HG02642 (cell line): Measurements from ENCODE around the gene PGRMC2.

Experiments
- ATAC-seq: cut with Tn5 transposase; IDR thresholded peaks from one replicate; pipeline ENCODE4 v1.9.1; 2021; ENCODE audit warnings: mild to moderate bottlenecking; ENCODE audit not compliant: unreplicated experiment, poor library complexity

The PGRMC2 gene, protein sequence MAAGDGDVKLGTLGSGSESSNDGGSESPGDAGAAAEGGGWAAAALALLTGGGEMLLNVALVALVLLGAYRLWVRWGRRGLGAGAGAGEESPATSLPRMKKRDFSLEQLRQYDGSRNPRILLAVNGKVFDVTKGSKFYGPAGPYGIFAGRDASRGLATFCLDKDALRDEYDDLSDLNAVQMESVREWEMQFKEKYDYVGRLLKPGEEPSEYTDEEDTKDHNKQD

DNA sequence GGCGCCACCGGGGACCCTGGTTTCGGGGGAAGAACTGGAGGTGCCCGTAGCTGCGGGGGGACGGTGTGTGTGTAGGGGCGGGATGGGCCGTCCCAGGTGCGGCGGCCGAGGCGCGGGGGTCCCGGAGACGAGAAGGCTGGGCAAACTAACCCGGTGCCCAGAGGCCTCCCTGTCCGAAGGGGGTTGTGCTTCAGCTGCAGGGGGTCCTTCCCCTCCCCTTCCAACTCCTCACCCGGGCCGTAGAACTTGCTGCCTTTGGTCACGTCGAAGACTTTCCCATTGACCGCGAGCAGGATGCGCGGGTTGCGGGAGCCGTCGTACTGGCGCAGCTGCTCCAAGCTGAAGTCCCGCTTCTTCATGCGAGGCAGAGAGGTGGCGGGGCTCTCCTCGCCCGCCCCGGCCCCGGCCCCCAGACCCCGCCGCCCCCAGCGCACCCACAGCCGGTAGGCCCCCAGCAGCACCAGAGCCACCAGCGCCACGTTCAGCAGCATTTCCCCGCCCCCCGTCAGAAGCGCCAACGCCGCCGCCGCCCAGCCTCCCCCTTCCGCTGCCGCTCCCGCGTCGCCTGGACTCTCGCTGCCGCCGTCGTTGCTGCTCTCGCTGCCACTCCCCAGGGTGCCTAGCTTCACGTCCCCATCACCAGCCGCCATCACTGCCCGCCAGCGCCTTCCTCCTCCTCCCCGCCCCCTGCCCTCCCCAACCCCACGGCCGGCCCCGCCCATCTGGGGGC, at the start of gene PGRMC2:
Gene PGRMC2, minus strand, starts transcription at position 673 of the 730 bp plus-strand sequence. Its CDS starts 23 bp downstream, at position 650.
- ATAC-seq: peak; percentile 1

DNA sequence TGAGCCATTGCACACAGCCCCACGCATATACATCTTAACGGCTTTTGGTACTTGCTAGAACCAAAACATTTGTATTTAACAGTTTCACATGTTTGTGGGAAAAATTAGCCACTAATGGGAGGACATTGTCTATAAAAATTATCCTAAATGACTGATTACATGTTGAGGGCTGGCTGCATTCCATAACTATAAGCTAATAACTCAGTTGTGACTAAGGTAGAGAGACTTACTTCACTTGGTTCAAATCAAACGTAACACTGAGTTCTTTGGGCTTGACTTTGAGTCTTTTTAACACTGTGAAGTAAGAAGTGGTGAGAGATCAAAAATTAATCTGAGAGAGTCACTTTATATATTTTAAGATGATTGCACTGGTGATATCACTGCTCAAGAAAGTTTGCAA, 47.9 kb upstream of the PGRMC2 start:
- no peak for ATAC-seq

- ATAC-seq: no peak
Observed at GRCh38 chr4:128334256-128334655, 46.6 kb upstream of the PGRMC2 start.

GRCh38 chr4:128333309-128334018, 45.9 kb upstream of the PGRMC2 start:
- ATAC-seq: no peak

DNA sequence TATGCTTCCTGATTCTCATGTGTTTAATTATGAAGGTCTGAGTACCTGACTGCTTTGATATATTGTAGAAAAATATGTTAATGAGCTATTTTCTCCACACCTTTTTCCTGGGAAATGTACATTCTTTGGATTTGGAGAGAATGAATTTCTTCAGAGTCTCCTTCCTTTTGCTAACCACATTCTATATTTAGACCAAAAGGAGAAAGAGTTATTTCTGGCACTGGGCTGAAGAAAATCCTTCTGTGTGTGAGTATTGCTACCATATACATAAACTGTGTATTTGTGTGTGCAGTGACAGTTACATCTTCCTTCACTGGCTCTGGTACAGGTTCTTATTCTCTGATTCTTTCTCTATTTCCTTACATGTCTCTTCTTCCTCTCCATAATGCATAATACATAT, 44.5 kb upstream of the PGRMC2 start:
- ATAC-seq: no peak

DNA sequence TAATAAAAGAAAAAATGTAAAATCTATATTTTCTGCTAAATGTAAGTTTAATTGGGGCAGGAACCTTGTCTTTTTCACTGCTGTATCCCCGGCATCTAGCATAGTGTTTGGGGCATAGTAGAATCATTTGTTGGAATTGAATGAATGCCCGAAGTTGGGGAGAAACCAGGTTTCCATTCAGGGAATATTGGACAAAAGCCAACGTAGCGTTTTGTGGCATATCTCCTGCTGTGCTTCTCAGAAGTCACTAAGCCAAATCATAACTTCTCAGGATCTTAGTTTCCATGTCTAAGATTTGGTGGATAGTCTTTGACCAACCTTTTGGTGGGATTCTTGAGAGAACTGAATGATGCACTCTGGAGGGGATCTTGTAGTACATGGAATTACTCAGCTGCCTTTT, 42.0 kb upstream of the PGRMC2 start:
- no peak for ATAC-seq

DNA sequence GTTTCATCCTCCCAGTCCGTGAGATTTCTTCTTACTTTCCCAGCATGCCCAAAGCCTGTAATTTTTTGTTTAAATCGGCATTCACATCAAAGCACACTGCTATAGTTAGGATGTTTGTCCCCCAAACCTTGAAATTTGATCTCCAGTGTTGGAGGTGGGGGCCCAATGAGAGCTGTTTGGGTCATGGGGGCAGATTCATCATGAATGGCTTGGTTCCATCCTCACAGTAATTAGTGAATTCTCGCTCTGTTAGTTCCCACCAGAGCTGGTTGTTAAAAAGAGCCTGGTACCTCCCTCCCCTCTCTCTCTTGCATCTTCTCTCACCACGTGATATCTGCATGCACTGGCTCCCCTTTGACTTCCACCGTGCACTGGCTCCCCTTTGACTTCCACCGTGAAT, 40.5 kb upstream of the PGRMC2 start:
- ATAC-seq: no peak

- no peak for ATAC-seq
Observed at GRCh38 chr4:128323401-128323800, 35.8 kb upstream of the PGRMC2 start.

- no peak for ATAC-seq
Observed at GRCh38 chr4:128322986-128323385, 35.4 kb upstream of the PGRMC2 start.

DNA sequence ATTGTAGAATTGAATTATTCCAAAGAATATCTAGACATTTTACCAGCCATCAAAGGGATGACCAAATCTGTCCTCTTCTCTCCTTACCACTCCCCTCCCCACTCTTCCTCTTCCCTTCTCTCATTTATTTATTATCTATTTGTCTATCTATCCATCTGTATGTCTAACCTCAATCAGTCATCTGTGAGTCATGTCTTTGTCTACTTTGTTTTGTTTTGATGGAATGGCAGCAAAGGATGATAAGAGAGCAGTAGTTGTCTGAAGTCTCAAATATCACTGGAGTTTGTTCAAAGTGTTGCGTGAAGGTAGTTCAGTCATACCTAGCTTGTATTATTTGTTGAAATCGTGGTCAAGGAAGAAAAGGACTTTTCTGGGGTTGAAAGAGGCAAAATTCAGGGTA, 34.7 kb upstream of the PGRMC2 start:
- ATAC-seq: no peak

GRCh38 chr4:128320656-128321055, 33.0 kb upstream of the PGRMC2 start:
- no peak for ATAC-seq

- no peak for ATAC-seq
Observed at GRCh38 chr4:128315756-128316520, 28.3 kb upstream of the PGRMC2 start.

- ATAC-seq: no peak
Observed at GRCh38 chr4:128311659-128312403, 24.2 kb upstream of the PGRMC2 start.

DNA sequence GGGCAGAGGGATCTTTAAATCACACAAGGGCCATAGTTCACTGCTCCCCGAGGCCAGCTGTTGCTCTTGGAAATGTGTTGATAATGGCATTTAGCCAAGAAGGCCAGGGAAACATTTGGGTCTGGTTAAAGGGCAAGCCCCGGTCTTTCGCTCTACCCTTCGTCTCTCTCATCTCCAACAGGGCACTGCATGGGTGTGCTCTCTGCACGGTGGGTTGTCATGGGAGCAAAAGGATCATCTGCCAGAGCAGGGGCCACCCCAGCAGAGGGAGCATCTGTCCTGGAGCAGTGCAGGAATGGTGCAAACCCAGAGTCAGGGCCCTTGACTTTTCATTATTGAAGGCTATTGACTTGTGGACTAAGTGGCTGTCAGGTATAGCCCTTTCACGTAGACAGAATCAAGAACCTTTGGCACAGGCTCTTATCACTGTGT, 22.7 kb upstream of the PGRMC2 start:
- no peak for ATAC-seq

- ATAC-seq: no peak
Observed at GRCh38 chr4:128309585-128309984, 22.0 kb upstream of the PGRMC2 start.

DNA sequence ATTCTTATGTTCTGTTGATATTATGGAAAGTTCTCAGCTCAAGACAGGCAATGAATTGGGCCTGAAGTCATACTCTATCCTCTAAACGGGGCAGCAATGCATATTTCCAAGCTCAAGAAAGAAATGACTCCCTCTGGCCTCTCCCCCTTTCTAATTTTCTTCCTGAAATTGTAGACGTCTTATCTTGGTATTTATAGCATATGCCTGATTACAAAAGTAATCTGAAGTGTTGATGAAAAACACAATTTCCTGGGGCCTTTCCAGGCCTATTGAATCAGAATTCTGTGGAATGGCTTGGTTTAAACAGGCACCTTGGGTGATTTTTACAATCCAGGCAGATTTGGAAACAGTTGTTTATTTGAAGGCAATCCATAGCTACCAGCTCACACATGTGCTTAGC, 21.4 kb upstream of the PGRMC2 start:
- no peak for ATAC-seq

DNA sequence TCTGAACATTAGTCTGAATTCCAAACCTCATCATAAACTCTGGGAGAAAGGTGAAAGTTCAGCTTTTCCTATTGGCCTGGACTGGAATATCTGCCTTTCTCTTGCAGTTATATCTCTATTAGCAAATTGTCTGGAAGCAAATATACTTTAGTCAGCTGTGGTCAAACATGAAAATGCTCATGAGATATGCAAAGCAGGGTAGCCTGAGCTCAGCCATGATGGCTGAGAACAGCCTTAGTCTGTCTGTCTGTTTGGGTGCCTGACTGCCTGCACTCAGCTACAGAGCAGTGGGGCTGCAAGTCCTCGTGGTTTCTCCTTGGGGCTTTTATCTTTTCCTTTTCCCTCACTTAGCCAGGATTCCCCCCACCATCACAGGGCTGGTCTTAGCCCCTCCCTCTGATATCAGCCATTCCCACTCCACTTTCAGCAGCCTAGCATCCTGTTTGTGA, 19.5 kb upstream of the PGRMC2 start:
- ATAC-seq: peak; percentile 80

- ATAC-seq: no peak
Observed at GRCh38 chr4:128305942-128306341, 18.3 kb upstream of the PGRMC2 start.

GRCh38 chr4:128303986-128304385, 16.4 kb upstream of the PGRMC2 start:
- no peak for ATAC-seq

DNA sequence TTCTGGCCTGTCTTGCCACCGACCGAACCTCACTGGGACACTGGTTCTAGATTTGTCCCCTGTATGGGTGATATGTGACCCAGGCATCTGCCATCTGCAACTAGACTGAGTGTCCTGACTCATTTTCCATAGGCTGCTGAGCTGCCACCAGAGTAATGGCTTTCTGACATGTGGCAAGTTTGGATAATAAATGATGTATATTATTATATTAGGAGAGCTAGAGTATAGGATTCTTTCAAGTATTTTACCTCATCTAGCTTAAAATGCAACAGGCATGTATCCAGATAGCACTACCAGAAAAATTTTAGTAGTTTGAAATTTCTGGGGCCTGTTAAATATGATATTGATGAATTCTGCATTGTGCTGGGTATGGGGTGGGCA, 15.8 kb upstream of the PGRMC2 start:
- ATAC-seq: no peak
